ENCODE data around the gene MEGF6. TPM values are rescaled to one million over a fixed set of nuclear protein-coding genes. Genes with fewer than 3 reads are reported as not detected.

Gene MEGF6
- polyA plus RNA-seq, 1 donor (not counting 4 experiments of a cell fraction or from before 2014, with no cell fraction given), result 0.24 TPM

- no peaks in the 10 kb centered on the region for H3K36me3 ChIP-seq (ENCODE audit: control insufficient read depth in 2 of 2, extremely low read depth in 1 of 2, insufficient read depth in 2 of 2, low read length in 2 of 2)
- no peak overlapping the region for H3K4me3 ChIP-seq (ENCODE audit: control insufficient read depth in 2 of 3, extremely low read depth in 1 of 3, insufficient read depth in 2 of 3, low read depth in 1 of 3, low read length in 3 of 3)
- H3K9ac ChIP-seq (ENCODE audit: control insufficient read depth, extremely low read depth, insufficient read depth, low read length), result no peak overlapping the region
- no peaks in the 10 kb centered on the region for H3K79me2 ChIP-seq (ENCODE audit: control insufficient read depth, insufficient read depth, low read length)
- DNase-seq (ENCODE audit: low read depth, low spot score) (no peak), FAIRE-seq (no peak)
- H4K20me1 ChIP-seq (ENCODE audit: control insufficient read depth, extremely low read depth, insufficient read depth, low read length), result no peaks in the 10 kb centered on the region
- dilution Hi-C loops (cut with MboI; ENCODE audit: extremely low pct_ligation_motif_present, low sequenced_read_pairs), result loop anchor here (25.0 kb wide), 1 partner anchor 108 kb away; the partner anchor contains the start of gene TPRG1L
- H2AFZ ChIP-seq (ENCODE audit: control insufficient read depth, low read length), result no peak overlapping the region
- H3K27me3 ChIP-seq (ENCODE audit: control insufficient read depth, extremely low read depth, insufficient read depth, low read length), result peaks cover 12% of the 10 kb centered on the region
- no peak overlapping the region for H3K4me2 ChIP-seq (ENCODE audit: control insufficient read depth, extremely low read depth, insufficient read depth, low read depth, low read length)
- H3K27ac ChIP-seq (ENCODE audit: control insufficient read depth, insufficient read depth, low read length), result no peak overlapping the region
- H3K4me1 ChIP-seq (ENCODE audit: control insufficient read depth, extremely low read depth, insufficient read depth, low read length), result peaks cover 16% of the 10 kb centered on the region
- TF ChIP-seq, protein P1, sequence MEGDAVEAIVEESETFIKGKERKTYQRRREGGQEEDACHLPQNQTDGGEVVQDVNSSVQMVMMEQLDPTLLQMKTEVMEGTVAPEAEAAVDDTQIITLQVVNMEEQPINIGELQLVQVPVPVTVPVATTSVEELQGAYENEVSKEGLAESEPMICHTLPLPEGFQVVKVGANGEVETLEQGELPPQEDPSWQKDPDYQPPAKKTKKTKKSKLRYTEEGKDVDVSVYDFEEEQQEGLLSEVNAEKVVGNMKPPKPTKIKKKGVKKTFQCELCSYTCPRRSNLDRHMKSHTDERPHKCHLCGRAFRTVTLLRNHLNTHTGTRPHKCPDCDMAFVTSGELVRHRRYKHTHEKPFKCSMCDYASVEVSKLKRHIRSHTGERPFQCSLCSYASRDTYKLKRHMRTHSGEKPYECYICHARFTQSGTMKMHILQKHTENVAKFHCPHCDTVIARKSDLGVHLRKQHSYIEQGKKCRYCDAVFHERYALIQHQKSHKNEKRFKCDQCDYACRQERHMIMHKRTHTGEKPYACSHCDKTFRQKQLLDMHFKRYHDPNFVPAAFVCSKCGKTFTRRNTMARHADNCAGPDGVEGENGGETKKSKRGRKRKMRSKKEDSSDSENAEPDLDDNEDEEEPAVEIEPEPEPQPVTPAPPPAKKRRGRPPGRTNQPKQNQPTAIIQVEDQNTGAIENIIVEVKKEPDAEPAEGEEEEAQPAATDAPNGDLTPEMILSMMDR (optimal IDR thresholded peaks at IDR 0.05 in 1 of 3, IDR thresholded peaks at IDR 0.05 in 1 of 3, conservative IDR thresholded peaks at IDR 0.05 in 1 of 3; ENCODE audit: extremely low read depth in 1 of 3, insufficient read depth in 2 of 3, low read length in 3 of 3), result no peak
- TF ChIP-seq EZH2 (IDR thresholded peaks at IDR 0.05; ENCODE audit: low read length), result no peak
- H3K9me3 ChIP-seq (ENCODE audit: control insufficient read depth, low read depth, low read length), result no peaks in the 10 kb centered on the region
- no peaks in the 10 kb centered on the region for H3K9me1 ChIP-seq (ENCODE audit: control insufficient read depth, extremely low read depth, insufficient read depth, low read length)
Observed at GRCh38 chr1:3529099-3529729, 82.1 kb downstream of the MEGF6 start.

GRCh38 chr1:3527774-3528173 lies 83.5 kb downstream of the MEGF6 start:
- Histone ChIP-seq H3K27me3 (ENCODE audit: control insufficient read depth, extremely low read depth, insufficient read depth, low read length) (peaks cover 12% of the 10 kb centered on the region), H3K4me1 (ENCODE audit: control insufficient read depth, extremely low read depth, insufficient read depth, low read length) (peaks cover 13% of the 10 kb centered on the region)

More at GRCh38 chr1:3527774-3528173, 83.5 kb downstream of the MEGF6 start:
- Histone ChIP-seq H3K36me3 (ENCODE audit: control insufficient read depth in 2 of 2, extremely low read depth in 1 of 2, insufficient read depth in 2 of 2, low read length in 2 of 2) (no peaks in the 10 kb centered on the region), H3K79me2 (ENCODE audit: control insufficient read depth, insufficient read depth, low read length) (no peaks in the 10 kb centered on the region), H3K4me3 (ENCODE audit: control insufficient read depth in 2 of 3, extremely low read depth in 1 of 3, insufficient read depth in 2 of 3, low read depth in 1 of 3, low read length in 3 of 3) (no peak overlapping the region), H3K4me2 (ENCODE audit: control insufficient read depth, extremely low read depth, insufficient read depth, low read depth, low read length) (no peak overlapping the region), H4K20me1 (ENCODE audit: control insufficient read depth, extremely low read depth, insufficient read depth, low read length) (no peaks in the 10 kb centered on the region), H3K9me3 (ENCODE audit: control insufficient read depth, low read depth, low read length) (no peaks in the 10 kb centered on the region), H3K9ac (ENCODE audit: control insufficient read depth, extremely low read depth, insufficient read depth, low read length) (no peak overlapping the region), H3K27ac (ENCODE audit: control insufficient read depth, insufficient read depth, low read length) (no peak overlapping the region), H2AFZ (ENCODE audit: control insufficient read depth, low read length) (no peak overlapping the region), H3K9me1 (ENCODE audit: control insufficient read depth, extremely low read depth, insufficient read depth, low read length) (no peaks in the 10 kb centered on the region)
- DNase-seq (ENCODE audit: low read depth, low spot score) (no peak), FAIRE-seq (no peak)
- no peak for TF ChIP-seq EZH2 (IDR thresholded peaks at IDR 0.05; ENCODE audit: low read length)
- TF ChIP-seq, protein P1 (optimal IDR thresholded peaks at IDR 0.05 in 1 of 3, IDR thresholded peaks at IDR 0.05 in 1 of 3, conservative IDR thresholded peaks at IDR 0.05 in 1 of 3; ENCODE audit: extremely low read depth in 1 of 3, insufficient read depth in 2 of 3, low read length in 3 of 3), result no peak
- dilution Hi-C loops (cut with MboI; ENCODE audit: extremely low pct_ligation_motif_present, low sequenced_read_pairs), result loop anchor here (25.0 kb wide), 1 partner anchor 110 kb away; the partner anchor contains the start of gene TPRG1L
